Panc1 (cell line): ENCODE measurements around the gene SLC9A9. TPM values are rescaled to one million over a fixed set of nuclear protein-coding genes. Genes with fewer than 3 reads are reported as not detected.

ENCODE experiments used
- ATAC-seq: fragments of 200-7000 bp; cut with Tn5 transposase; 2 replicates; pipeline ENCODE4 v1.9.1; 2020; ENCODE audit warnings: mild to moderate bottlenecking, moderate library complexity
- BruUV-seq: library from RNA; stranded (reverse); fragments of 400-500 nt; replicated peaks from 2 replicates; lab custom pipeline; 2021; lab: Mats Ljungman, UMichigan
- CTCF ChIA-PET: fragments of 300-600 bp; sonication (Branson Sonifier 250); formaldehyde crosslinking; loops from one replicate; lab custom pipeline; 2022; ENCODE audit warnings: antibody characterized with exemption; lab: Charles Lee
- POLR2A ChIA-PET: fragments of 300-600 bp; sonication (Branson Sonifier 250); formaldehyde crosslinking; loops from one replicate; lab custom pipeline; 2022; ENCODE audit warnings: antibody characterized with exemption; lab: Charles Lee
- DNase-seq: peaks from one replicate; pipeline ENCODE4 v3.0.0-alpha.2; 2010; ENCODE audit warnings: low read depth, low spot score
- H3K27ac ChIP-seq: 2 replicates; pipeline ENCODE4 v1.5.1; 2011; ENCODE audit warnings: mild to moderate bottlenecking, low read length, inconsistent platforms
- H3K27me3 ChIP-seq: fragments of 200-500 bp; sonication (Bioruptor generic); 2 replicates; pipeline ENCODE4 v1.6.0; 2014; ENCODE audit warnings: low read length, inconsistent platforms; ENCODE audit not compliant: control insufficient read depth, insufficient read depth
- H3K36me3 ChIP-seq: fragments of 200-500 bp; sonication (Bioruptor generic); 2 replicates; pipeline ENCODE4 v1.5.1; 2014; ENCODE audit warnings: inconsistent platforms, mild to moderate bottlenecking, low read length, moderate library complexity; ENCODE audit not compliant: control insufficient read depth, insufficient read depth
- H3K4me1 ChIP-seq: 2 replicates; pipeline ENCODE4 v1.5.1; 2011; ENCODE audit warnings: inconsistent platforms, mild to moderate bottlenecking, low read length, moderate library complexity; ENCODE audit not compliant: control insufficient read depth, insufficient read depth
- H3K4me3 ChIP-seq, 2 experiments: 2 replicates each; pipeline ENCODE4 v1.5.1; 2011 to 2012; ENCODE audit warnings: low read depth in 2 of 2, low read length in 2 of 2, mild to moderate bottlenecking in 2 of 2, inconsistent platforms in 1 of 2, moderate library complexity in 1 of 2
- H3K9me3 ChIP-seq: fragments of 200-500 bp; sonication (Bioruptor generic); 2 replicates; pipeline ENCODE4 v1.5.1; 2014; ENCODE audit warnings: low read depth, mild to moderate bottlenecking, inconsistent platforms, low read length, moderate library complexity; ENCODE audit not compliant: control insufficient read depth, insufficient read depth
- CTCF ChIP-seq: fragments of 450-650 bp; IDR thresholded peaks from 2 replicates; pipeline ENCODE4 v1.5.1; 2017; ENCODE audit warnings: mild to moderate bottlenecking
- POLR2AphosphoS5 ChIP-seq: IDR thresholded peaks from 2 replicates; pipeline ENCODE4 v1.6.1; 2012; ENCODE audit warnings: mild to moderate bottlenecking, low read depth, low read length, moderate library complexity
- REST ChIP-seq, 2 experiments: IDR thresholded peaks; 2 replicates each; pipeline ENCODE4 v1.6.1; 2011 to 2012; ENCODE audit warnings: low read depth in 2 of 2, control low read depth in 1 of 2, low read length in 1 of 2, mild to moderate bottlenecking in 1 of 2, moderate library complexity in 1 of 2; ENCODE audit not compliant: insufficient read depth in 1 of 2
- SIN3A ChIP-seq: IDR thresholded peaks from 2 replicates; pipeline ENCODE4 v1.6.1; 2012; ENCODE audit warnings: low read depth, mild to moderate bottlenecking, low read length, moderate library complexity, borderline replicate concordance; ENCODE audit not compliant: insufficient read depth
- TCF7L2 ChIP-seq: IDR thresholded peaks from 2 replicates; pipeline ENCODE4 v1.6.1; 2011; ENCODE audit warnings: mild to moderate bottlenecking, low read depth, low read length, inconsistent platforms
- in situ Hi-C: cut with HindIII; loops from 2 replicates; pipeline ENCODE4 v1.10.0; 2016; ENCODE audit warnings: low sequenced_read_pairs, low pct_unique_long_range_greater_than_20kb
- intact Hi-C: fragments of 100-400 bp; cut with micrococcal nuclease; formaldehyde crosslinking; loops from one replicate; pipeline ENCODE4 v1.10.0; 2022; ENCODE audit not compliant: unreplicated experiment
- total RNA-seq: library from RNA; stranded (reverse); gene quantifications from one replicate; pipeline ENCODE4 v1.2.1, GENCODE V29; 2021; ENCODE audit not compliant: unreplicated experiment

SLC9A9 gene
- total RNA-seq, 1 experiment from 2014 or later = not detected

DNA sequence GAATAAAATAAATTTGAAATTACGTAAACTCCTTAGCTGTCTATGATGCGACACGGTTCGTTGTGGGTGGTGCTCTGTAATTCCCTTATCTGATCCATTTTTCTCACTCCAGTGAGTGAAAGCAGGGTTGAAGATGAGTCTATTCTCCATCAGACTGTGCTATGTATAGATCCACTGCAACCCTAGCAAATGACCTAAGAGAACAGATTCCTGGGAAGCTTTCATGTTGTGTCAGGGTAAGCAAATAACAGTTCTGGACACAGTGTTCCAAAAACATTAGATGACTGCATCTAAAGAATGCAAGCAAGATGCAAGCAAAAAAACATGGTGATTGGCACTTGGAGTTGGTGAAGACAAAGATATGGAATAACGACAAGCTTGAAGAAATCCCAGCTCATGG lies 239.3 kb downstream of the SLC9A9 start:
- intact Hi-C loops (no loop called here), in situ Hi-C loops (no loop called here)
- Histone ChIP-seq H3K27me3 (no peaks in the 10 kb centered on the region), H3K4me1 (no peaks in the 10 kb centered on the region), H3K4me3 (no peak overlapping the region), H3K36me3 (no peaks in the 10 kb centered on the region), H3K9me3 (no peaks in the 10 kb centered on the region), H3K27ac (no peak overlapping the region)
- TF ChIP-seq CTCF = no peak
- TF ChIP-seq SIN3A = no peak
- TF ChIP-seq POLR2AphosphoS5 = no peak
- no peak for TF ChIP-seq REST (IDR thresholded peaks at IDR 0.05; ENCODE audit: insufficient read depth in 1 of 2, low read depth in 2 of 2, low read length in 1 of 2)
- no peak for TF ChIP-seq TCF7L2
- BruUV-seq = no TSS peak
- ChIA-PET POLR2A (no interaction called here), CTCF (no interaction called here)
- DNase-seq = no peak
- ATAC-seq = no peak

DNA sequence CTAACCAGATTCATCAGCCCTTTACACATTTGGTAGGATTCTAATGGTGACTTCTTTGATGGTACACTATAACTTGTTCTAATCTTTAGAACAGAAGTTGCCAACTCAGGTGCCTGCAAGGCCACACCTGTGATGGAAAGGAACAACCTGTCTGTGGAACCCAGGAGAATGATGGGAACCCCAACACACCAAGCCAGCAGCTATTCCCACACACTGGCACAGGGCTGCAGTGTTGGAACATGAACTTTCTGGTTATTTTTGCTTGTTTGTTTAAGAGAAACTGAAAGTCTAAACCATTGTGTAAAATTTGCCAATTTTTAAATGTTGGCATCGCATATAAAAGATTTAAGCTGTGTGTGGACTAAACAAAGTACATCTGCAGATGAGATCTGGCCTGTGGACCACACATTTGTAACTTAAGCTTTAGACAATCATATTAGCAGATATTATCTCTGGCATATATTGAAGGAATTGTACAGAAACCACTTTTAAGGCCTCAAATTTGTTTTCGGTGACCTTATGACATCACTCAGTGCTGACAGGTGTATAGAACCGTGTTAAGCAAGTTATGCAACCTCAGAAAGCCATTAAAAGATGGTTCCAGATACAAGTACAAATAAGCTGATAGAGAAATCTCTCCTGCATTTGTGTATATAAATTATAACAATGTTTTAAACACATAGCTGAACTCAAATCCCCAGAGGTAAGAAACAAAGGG lies 242.9 kb downstream of the SLC9A9 start:
- ChIA-PET POLR2A (no interaction called here), CTCF (no interaction called here)
- TF ChIP-seq SIN3A = no peak
- no peak for TF ChIP-seq POLR2AphosphoS5
- no peak for TF ChIP-seq REST (IDR thresholded peaks at IDR 0.05; ENCODE audit: insufficient read depth in 1 of 2, low read depth in 2 of 2, low read length in 1 of 2)
- TF ChIP-seq CTCF = no peak
- no peak for TF ChIP-seq TCF7L2
- Histone ChIP-seq H3K27ac (no peak overlapping the region), H3K27me3 (no peaks in the 10 kb centered on the region), H3K9me3 (no peaks in the 10 kb centered on the region), H3K36me3 (no peaks in the 10 kb centered on the region), H3K4me3 (no peak overlapping the region), H3K4me1 (no peaks in the 10 kb centered on the region)
- in situ Hi-C loops (no loop called here), intact Hi-C loops (no loop called here)
- DNase-seq (no peak), ATAC-seq (no peak)
- BruUV-seq = no TSS peak
